Measurements from ENCODE around the gene NEB. TPM values are rescaled to one million over a fixed set of nuclear protein-coding genes. Genes with fewer than 3 reads are reported as not detected.

Gene NEB
- polyA plus RNA-seq, 1 donor from 2014 or later, result 0.38 TPM

DNA sequence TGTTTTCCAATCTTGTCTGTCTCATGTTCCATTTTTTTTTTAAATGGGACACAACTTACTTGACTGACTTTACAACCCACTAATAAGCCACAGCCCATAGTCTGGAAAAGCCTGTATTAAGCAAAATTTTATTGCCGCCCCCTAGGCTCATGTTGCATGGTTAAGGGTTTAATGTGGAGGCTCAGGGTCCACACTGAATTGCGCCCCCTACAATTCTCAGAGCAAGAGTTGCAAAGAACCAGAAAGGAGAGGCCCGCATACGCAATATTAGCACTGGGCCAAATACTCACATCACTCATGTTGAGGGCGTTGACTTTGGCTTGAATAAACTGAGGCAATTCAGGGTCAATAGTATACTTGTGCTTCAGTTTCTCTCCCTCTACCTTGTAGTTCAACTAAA, 65.5 kb downstream of the NEB start:
- no peaks in the 10 kb centered on the region for H3F3A ChIP-seq (ENCODE audit: insufficient read depth, low read length, poor library complexity, severe bottlenecking)
- H3K79me2 ChIP-seq (replicated peaks; ENCODE audit: insufficient read depth, low read length), result no peaks in the 10 kb centered on the region
- H3K4me2 ChIP-seq (ENCODE audit: low read length), result no peak overlapping the region
- no peak overlapping the region for H3K4me3 ChIP-seq (ENCODE audit: low read length)
- no peak overlapping the region for H3K27ac ChIP-seq (ENCODE audit: low read length)
- H2AFZ ChIP-seq (ENCODE audit: low read depth, low read length), result no peak overlapping the region
- no peak overlapping the region for H3K9ac ChIP-seq (ENCODE audit: low read length)
- no peaks in the 10 kb centered on the region for H3K9me2 ChIP-seq (ENCODE audit: insufficient read depth, low read length)
- H3K9me3 ChIP-seq (ENCODE audit: low read length), result no peaks in the 10 kb centered on the region
- TF ChIP-seq, protein P1, sequence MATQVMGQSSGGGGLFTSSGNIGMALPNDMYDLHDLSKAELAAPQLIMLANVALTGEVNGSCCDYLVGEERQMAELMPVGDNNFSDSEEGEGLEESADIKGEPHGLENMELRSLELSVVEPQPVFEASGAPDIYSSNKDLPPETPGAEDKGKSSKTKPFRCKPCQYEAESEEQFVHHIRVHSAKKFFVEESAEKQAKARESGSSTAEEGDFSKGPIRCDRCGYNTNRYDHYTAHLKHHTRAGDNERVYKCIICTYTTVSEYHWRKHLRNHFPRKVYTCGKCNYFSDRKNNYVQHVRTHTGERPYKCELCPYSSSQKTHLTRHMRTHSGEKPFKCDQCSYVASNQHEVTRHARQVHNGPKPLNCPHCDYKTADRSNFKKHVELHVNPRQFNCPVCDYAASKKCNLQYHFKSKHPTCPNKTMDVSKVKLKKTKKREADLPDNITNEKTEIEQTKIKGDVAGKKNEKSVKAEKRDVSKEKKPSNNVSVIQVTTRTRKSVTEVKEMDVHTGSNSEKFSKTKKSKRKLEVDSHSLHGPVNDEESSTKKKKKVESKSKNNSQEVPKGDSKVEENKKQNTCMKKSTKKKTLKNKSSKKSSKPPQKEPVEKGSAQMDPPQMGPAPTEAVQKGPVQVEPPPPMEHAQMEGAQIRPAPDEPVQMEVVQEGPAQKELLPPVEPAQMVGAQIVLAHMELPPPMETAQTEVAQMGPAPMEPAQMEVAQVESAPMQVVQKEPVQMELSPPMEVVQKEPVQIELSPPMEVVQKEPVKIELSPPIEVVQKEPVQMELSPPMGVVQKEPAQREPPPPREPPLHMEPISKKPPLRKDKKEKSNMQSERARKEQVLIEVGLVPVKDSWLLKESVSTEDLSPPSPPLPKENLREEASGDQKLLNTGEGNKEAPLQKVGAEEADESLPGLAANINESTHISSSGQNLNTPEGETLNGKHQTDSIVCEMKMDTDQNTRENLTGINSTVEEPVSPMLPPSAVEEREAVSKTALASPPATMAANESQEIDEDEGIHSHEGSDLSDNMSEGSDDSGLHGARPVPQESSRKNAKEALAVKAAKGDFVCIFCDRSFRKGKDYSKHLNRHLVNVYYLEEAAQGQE (IDR thresholded peaks at IDR 0.05; ENCODE audit: borderline replicate concordance), result no peak
- TF ChIP-seq POLR2AphosphoS5 (IDR thresholded peaks at IDR 0.05), result no peak
- TF ChIP-seq EZH2 (IDR thresholded peaks at IDR 0.05; ENCODE audit: borderline replicate concordance, insufficient read depth, low read length, poor library complexity, severe bottlenecking), result no peak
- no peak for TF ChIP-seq TAF1 (IDR thresholded peaks at IDR 0.05; ENCODE audit: low read depth)
- TF ChIP-seq, protein P2, sequence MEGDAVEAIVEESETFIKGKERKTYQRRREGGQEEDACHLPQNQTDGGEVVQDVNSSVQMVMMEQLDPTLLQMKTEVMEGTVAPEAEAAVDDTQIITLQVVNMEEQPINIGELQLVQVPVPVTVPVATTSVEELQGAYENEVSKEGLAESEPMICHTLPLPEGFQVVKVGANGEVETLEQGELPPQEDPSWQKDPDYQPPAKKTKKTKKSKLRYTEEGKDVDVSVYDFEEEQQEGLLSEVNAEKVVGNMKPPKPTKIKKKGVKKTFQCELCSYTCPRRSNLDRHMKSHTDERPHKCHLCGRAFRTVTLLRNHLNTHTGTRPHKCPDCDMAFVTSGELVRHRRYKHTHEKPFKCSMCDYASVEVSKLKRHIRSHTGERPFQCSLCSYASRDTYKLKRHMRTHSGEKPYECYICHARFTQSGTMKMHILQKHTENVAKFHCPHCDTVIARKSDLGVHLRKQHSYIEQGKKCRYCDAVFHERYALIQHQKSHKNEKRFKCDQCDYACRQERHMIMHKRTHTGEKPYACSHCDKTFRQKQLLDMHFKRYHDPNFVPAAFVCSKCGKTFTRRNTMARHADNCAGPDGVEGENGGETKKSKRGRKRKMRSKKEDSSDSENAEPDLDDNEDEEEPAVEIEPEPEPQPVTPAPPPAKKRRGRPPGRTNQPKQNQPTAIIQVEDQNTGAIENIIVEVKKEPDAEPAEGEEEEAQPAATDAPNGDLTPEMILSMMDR (IDR thresholded peaks at IDR 0.05; ENCODE audit: poor library complexity, severe bottlenecking), result no peak
- no peaks in the 10 kb centered on the region for H4K20me1 ChIP-seq (ENCODE audit: insufficient read depth)
- no peaks in the 10 kb centered on the region for H3K27me3 ChIP-seq (ENCODE audit: insufficient read depth, low read depth, low read length)
- no peaks in the 10 kb centered on the region for H3K36me3 ChIP-seq (ENCODE audit: insufficient read depth, low read length)

DNA sequence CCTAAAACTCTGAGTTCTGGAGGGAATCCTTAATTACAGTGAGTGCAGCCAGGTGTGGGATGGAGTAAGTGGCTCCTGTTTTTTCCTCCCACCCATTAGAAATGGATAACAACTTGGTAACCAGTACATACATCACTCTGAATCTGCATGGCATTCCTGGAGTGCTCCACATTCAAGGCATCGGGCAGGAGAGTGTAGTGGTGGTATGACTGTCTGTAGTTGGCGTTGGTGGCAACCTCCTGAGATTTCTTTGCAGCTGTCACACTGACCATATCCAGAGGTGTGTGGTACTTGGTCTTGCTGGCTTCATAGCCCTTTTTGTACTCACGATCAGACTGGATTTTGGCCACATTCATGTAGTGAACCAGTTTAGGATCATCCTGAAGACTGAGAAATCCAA, 68.3 kb downstream of the NEB start:
- Histone ChIP-seq H3K4me3 (ENCODE audit: low read length) (no peak overlapping the region), H3F3A (ENCODE audit: insufficient read depth, low read length, poor library complexity, severe bottlenecking) (no peaks in the 10 kb centered on the region), H3K79me2 (replicated peaks; ENCODE audit: insufficient read depth, low read length) (no peaks in the 10 kb centered on the region), H3K9me2 (ENCODE audit: insufficient read depth, low read length) (no peaks in the 10 kb centered on the region), H3K36me3 (ENCODE audit: insufficient read depth, low read length) (no peaks in the 10 kb centered on the region), H4K20me1 (ENCODE audit: insufficient read depth) (no peaks in the 10 kb centered on the region), H3K4me2 (ENCODE audit: low read length) (no peak overlapping the region), H3K27ac (ENCODE audit: low read length) (no peak overlapping the region), H3K27me3 (ENCODE audit: insufficient read depth, low read depth, low read length) (no peaks in the 10 kb centered on the region), H2AFZ (ENCODE audit: low read depth, low read length) (no peak overlapping the region), H3K9me3 (ENCODE audit: low read length) (no peaks in the 10 kb centered on the region), H3K9ac (ENCODE audit: low read length) (no peak overlapping the region)
- TF ChIP-seq RAD21 (conservative IDR thresholded peaks at IDR 0.05), result no peak
- no peak for TF ChIP-seq EP300 (conservative IDR thresholded peaks at IDR 0.05; ENCODE audit: poor library complexity, severe bottlenecking)
- TF ChIP-seq POLR2AphosphoS5 (IDR thresholded peaks at IDR 0.05), result no peak
- no peak for TF ChIP-seq MXI1 (conservative IDR thresholded peaks at IDR 0.05; ENCODE audit: poor library complexity, severe bottlenecking)
- TF ChIP-seq, protein P1 (IDR thresholded peaks at IDR 0.05; ENCODE audit: borderline replicate concordance), result no peak
- no peak for TF ChIP-seq SMC3 (conservative IDR thresholded peaks at IDR 0.05; ENCODE audit: poor library complexity)
- no peak for TF ChIP-seq EZH2 (IDR thresholded peaks at IDR 0.05; ENCODE audit: borderline replicate concordance, insufficient read depth, low read length, poor library complexity, severe bottlenecking)
- TF ChIP-seq TAF1 (IDR thresholded peaks at IDR 0.05; ENCODE audit: low read depth), result no peak
- TF ChIP-seq, protein P2 (IDR thresholded peaks at IDR 0.05; ENCODE audit: poor library complexity, severe bottlenecking), result no peak
